ENCODE data around the gene PLXNC1.

- TF ChIP-seq EZH2phosphoT487 (IDR thresholded peaks at IDR 0.05; ENCODE audit: insufficient read depth, low read depth) (no peak), EZH2 (IDR thresholded peaks at IDR 0.05; ENCODE audit: insufficient read depth, poor library complexity, severe bottlenecking) (no peak)
These were observed 3.0 kb upstream of the PLXNC1 start for GRCh38 chr12:94145191-94145983.
